AG09319 (cell line): ENCODE data around the gene NEMP1.

Source experiments
- DNase-seq: peaks from one replicate; pipeline ENCODE4 v3.0.0-alpha.2; 2010; ENCODE audit warnings: low read depth; ENCODE audit errors: extremely low read depth
- TF ChIP-seq, protein P1 (sequence below): IDR thresholded peaks from 2 replicates; pipeline ENCODE4 v1.5.1; 2011; ENCODE audit warnings: low read depth, mild to moderate bottlenecking, inconsistent platforms, low read length, moderate library complexity

Gene NEMP1

DNA sequence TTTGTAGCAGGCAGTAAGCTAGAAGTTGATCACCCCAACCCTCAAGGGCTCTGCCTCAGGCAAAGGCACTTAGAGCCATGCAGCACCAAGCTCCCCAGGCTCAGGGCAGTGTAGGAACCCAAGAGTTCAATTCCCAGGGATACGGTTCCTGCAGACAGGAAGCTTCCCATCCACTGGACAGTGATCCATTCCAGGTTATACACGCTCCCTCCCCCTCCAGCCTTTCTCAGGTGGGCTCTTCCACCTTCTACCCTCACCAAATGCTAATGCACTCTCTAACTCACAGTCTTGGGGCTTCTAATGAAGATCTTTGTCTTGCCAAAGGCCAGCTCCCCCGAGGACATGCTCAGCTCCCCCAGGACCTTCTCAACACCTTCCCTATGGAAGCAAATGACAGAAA lies 41.3 kb downstream of the NEMP1 start:
- DNase-seq = no peak
- TF ChIP-seq, protein P1, sequence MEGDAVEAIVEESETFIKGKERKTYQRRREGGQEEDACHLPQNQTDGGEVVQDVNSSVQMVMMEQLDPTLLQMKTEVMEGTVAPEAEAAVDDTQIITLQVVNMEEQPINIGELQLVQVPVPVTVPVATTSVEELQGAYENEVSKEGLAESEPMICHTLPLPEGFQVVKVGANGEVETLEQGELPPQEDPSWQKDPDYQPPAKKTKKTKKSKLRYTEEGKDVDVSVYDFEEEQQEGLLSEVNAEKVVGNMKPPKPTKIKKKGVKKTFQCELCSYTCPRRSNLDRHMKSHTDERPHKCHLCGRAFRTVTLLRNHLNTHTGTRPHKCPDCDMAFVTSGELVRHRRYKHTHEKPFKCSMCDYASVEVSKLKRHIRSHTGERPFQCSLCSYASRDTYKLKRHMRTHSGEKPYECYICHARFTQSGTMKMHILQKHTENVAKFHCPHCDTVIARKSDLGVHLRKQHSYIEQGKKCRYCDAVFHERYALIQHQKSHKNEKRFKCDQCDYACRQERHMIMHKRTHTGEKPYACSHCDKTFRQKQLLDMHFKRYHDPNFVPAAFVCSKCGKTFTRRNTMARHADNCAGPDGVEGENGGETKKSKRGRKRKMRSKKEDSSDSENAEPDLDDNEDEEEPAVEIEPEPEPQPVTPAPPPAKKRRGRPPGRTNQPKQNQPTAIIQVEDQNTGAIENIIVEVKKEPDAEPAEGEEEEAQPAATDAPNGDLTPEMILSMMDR = no peak

DNA sequence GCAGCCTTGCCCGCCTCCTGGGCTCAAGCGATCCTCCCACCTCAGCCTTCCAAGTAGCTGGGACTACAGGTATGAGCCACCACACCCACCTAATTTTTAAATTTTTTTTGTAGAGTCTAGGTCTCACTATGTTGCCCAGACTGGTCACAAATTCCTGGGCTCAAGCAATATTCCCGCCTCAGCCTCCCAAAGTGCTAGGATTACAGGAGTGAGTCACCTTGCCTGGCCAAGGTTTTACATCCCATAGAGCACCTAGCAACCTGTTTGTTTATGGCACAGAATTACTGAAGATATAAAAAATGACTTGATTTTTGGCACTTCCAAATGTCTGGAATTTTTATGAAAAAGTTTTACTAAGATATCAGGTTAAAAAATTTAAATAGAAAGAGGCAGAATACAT lies 45.2 kb downstream of the NEMP1 start:
- TF ChIP-seq, protein P1 = no peak
- DNase-seq = no peak

DNA sequence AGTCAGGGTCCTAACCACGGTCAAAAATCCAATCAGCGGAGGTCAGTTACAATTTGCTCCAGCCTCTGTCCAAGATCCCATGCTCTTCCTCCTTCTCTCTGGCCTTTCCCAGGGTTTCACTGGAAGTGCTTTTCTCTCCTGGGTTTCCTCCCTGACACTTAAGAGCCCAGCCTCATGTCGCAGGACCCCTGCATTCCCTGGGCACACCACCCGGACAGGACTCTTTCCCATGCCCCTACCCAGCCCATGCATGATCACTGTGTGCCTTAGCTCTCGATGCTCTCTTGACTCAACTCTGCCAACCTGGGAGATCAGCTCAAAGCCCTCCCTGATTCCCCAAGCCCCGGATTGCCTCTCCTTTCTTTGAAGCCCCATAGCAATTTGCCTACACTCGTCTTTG lies 46.8 kb downstream of the NEMP1 start:
- no peak for DNase-seq
- TF ChIP-seq, protein P1 = no peak

DNA sequence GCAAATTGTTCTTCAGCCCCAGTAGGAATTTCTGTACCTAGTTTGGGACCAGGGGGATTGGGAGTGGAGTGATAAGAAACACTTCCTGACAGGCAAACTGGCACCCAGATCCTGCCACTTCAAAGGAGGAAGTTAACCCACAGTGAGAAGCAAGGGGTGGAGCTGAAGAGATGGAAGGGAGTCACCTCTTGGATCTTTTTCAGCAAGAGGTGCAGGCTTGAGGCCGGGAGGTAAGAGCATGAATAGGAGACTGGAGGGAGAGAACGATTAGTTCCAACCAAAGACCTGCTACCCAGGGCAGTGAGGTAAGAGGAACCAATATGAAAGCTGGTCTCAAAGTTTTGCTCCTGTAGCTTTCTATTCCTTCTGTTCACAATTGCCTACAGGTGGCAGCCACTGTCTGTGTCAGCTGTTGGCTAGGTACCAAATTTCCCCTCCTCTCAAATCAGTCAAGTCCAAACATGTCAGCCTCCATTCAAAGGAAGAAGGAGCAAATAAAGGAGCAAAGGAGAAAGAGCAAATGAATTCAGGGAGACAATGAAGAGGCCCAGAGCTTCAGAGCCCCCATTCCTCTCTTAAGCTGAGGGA lies 47.4 kb downstream of the NEMP1 start:
- no peak for DNase-seq
- TF ChIP-seq, protein P1 = no peak

DNA sequence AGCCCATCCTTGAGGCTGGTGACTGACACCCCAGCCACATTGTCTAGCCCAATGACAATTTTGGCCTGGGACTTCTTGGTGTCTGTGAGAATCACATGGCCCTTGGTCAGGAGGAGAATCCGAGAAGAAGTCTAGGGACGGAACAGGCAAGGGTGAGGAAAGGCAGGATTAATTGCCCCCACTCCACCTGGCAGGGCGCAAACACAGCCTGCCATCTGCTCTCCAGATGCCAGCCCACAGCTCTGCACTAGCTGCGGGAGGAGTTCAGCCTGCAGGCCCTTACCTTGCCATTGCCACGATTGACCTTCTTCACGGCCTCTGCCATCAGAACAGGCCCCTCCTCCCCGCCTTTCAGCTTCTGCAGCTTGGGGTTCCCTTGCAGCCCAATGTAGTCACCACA lies 49.1 kb downstream of the NEMP1 start:
- DNase-seq = no peak
- TF ChIP-seq, protein P1 = no peak

DNA sequence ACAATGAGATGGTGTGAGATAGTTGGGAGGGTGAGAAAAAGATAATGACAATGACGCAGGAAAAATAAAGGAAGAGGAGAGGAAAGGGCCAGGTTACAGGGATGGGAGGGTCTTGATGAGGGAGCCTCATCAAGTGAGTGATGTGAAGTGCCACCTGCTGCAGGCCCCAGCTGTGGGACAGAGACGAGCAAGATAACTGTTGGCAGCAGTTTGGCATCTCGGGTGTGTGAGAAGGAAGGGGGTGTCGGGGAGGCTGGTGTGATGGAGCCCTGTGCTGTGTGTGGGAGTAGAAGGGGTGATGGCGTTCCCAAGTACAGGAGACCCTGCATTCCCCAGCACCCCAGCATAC lies 50.8 kb downstream of the NEMP1 start:
- no peak for DNase-seq
- TF ChIP-seq, protein P1 = no peak

DNA sequence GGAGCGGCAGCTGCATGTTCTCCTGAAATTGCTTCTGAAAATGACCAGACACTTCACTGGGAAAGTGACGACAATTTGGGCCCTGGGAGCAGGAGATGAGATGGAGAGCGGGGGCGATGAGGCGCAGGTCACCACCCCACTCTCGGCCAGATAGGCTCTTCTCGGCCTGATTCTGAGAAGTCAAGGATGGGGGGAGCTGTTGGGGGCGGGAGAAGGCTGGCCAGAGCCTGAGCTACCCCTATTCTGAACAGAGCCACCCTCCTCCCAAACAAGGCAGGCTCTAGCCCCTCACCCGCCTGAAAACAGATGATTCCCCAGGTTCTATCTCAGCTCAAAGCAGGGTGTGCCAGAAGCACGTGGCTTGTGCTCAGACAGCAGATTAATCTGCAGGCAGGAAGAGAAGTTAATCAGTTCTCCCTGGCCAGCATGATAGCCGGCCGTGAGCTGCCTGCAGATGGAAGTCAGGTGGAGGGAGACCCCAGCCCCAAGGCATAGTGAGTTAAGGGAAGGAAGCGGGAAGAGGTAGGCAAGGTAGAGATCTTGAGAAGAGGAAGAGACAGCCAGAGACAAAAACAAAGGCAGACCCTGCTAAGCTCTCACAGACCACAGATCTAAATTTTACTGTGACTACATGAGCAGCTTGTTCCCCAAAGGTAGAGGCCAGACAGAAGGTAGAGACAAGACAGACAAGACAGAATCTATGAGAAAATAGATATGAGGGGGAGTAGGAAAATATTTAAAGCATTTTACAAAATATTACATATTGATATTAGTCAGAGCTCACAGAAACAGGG lies 51.4 kb downstream of the NEMP1 start:
- TF ChIP-seq, protein P1 = no peak
- no peak for DNase-seq
